Astrocyte of the spinal cord (primary cell): ENCODE results near the gene EIF5A.

ENCODE experiments used
- DNase-seq: peaks from one replicate; pipeline ENCODE4 v3.0.0; 2011; ENCODE audit warnings: low read depth, low spot score
- H3K4me3 ChIP-seq: 2 replicates; pipeline ENCODE4 v1.5.1; 2011; ENCODE audit warnings: low read depth, mild to moderate bottlenecking, low read length, moderate library complexity
- CTCF ChIP-seq: IDR thresholded peaks from 2 replicates; pipeline ENCODE4 v1.5.1; 2012; ENCODE audit warnings: low read depth, mild to moderate bottlenecking, low read length, inconsistent platforms
- in situ Hi-C: cut with HindIII; loops from 2 replicates; pipeline ENCODE4 v1.10.0; 2017; ENCODE audit warnings: low sequenced_read_pairs

Gene EIF5A

DNA sequence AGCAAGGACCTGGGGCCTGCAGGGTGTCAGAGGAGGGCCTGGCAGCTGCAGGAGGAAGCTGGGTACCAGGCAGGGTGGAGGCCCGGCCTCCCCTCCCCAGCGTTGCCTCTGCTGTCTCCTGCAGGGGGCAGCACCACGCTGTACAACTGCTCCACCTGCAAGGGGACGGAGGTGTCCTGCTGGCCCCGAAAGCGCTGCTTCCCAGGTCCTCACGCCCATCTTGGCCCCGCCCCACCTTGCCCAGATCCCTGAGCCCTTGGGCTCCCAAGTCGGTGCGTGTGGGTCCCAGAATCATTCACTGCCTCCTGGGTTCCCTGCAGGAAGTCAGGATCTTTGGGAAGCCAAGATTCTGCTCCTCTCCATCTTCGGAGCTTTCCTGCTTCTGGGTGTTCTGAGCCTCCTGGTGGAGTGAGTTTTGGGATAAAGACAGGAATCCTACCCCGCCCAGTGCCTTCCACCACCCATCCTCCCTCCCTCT lies 48.7 kb downstream of the EIF5A start:
- TF ChIP-seq CTCF: peak; percentile 89
- in situ Hi-C loops: no loop called here
- DNase-seq: peak; percentile 56
- H3K4me3 ChIP-seq: no peak overlapping the region

- DNase-seq: no peak
- no peak overlapping the region for H3K4me3 ChIP-seq
- in situ Hi-C loops: no loop called here
- TF ChIP-seq CTCF: no peak
Measured at GRCh38 chr17:7356756-7357155, 49.3 kb downstream of the EIF5A start.

GRCh38 chr17:7357381-7357780 lies 50.0 kb downstream of the EIF5A start:
- in situ Hi-C loops: no loop called here
- no peak for DNase-seq
- H3K4me3 ChIP-seq: no peak overlapping the region
- TF ChIP-seq CTCF: no peak

- DNase-seq: no peak
- H3K4me3 ChIP-seq: no peak overlapping the region
- TF ChIP-seq CTCF: no peak
- in situ Hi-C loops: no loop called here
Measured at GRCh38 chr17:7361906-7362305, 54.5 kb downstream of the EIF5A start.
